ENCODE results near the gene GPD1. TPM values are rescaled to one million over a fixed set of nuclear protein-coding genes. Genes with fewer than 3 reads are reported as not detected.

Gene GPD1
- total RNA-seq, 3 donors from 2014 or later: 235 to 4,731 (median 280) TPM

- TF ChIP-seq POLR2A (IDR thresholded peaks at IDR 0.05): no peak
- TF ChIP-seq POLR2AphosphoS5 (IDR thresholded peaks at IDR 0.05): no peak
- TF ChIP-seq, protein P1, sequence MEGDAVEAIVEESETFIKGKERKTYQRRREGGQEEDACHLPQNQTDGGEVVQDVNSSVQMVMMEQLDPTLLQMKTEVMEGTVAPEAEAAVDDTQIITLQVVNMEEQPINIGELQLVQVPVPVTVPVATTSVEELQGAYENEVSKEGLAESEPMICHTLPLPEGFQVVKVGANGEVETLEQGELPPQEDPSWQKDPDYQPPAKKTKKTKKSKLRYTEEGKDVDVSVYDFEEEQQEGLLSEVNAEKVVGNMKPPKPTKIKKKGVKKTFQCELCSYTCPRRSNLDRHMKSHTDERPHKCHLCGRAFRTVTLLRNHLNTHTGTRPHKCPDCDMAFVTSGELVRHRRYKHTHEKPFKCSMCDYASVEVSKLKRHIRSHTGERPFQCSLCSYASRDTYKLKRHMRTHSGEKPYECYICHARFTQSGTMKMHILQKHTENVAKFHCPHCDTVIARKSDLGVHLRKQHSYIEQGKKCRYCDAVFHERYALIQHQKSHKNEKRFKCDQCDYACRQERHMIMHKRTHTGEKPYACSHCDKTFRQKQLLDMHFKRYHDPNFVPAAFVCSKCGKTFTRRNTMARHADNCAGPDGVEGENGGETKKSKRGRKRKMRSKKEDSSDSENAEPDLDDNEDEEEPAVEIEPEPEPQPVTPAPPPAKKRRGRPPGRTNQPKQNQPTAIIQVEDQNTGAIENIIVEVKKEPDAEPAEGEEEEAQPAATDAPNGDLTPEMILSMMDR (IDR thresholded peaks at IDR 0.05): no peak
- H3K27ac ChIP-seq: no peak overlapping the region
These were observed 30.1 kb upstream of the GPD1 start for GRCh38 chr12:50073712-50074111.

GRCh38 chr12:50074936-50075807 is 28.6 kb upstream of the GPD1 start:
- Histone ChIP-seq H3K27me3 (no peaks in the 10 kb centered on the region), H3K27ac (no peak overlapping the region), H3K9me3 (no peaks in the 10 kb centered on the region), H3K4me3 (no peak overlapping the region), H3K36me3 (no peaks in the 10 kb centered on the region), H3K4me1 (no peaks in the 10 kb centered on the region)
- intact Hi-C loops (cut with DNase I; ENCODE audit: low total_unique reads): no loop called here
- TF ChIP-seq POLR2A (IDR thresholded peaks at IDR 0.05) (no peak), POLR2AphosphoS5 (IDR thresholded peaks at IDR 0.05) (peak in 1 of 3 donors; percentile 52)
- TF ChIP-seq, protein P1 (IDR thresholded peaks at IDR 0.05): peak; percentile 67 to 96 (median 95)
- DNase-seq (ENCODE audit: low spot score in 2 of 2): peak; percentile 67 to 84

More at GRCh38 chr12:50073712-50074111, 30.1 kb upstream of the GPD1 start:
- Histone ChIP-seq H3K4me3 (no peak overlapping the region), H3K27me3 (no peaks in the 10 kb centered on the region), H3K9me3 (no peaks in the 10 kb centered on the region), H3K36me3 (no peaks in the 10 kb centered on the region), H3K4me1 (no peaks in the 10 kb centered on the region)
- DNase-seq (ENCODE audit: low spot score in 2 of 2): no peak
- intact Hi-C loops (cut with DNase I; ENCODE audit: low total_unique reads): no loop called here

GRCh38 chr12:50075808-50076170 is 28.0 kb upstream of the GPD1 start:
- DNase-seq (ENCODE audit: low spot score in 2 of 2): no peak
- no peak for TF ChIP-seq POLR2AphosphoS5 (IDR thresholded peaks at IDR 0.05)
- TF ChIP-seq, protein P1 (IDR thresholded peaks at IDR 0.05): no peak
- no peak for TF ChIP-seq POLR2A (IDR thresholded peaks at IDR 0.05)
- no peak overlapping the region for H3K27ac ChIP-seq
- no peaks in the 10 kb centered on the region for H3K9me3 ChIP-seq
- no peaks in the 10 kb centered on the region for H3K4me1 ChIP-seq
- no peaks in the 10 kb centered on the region for H3K27me3 ChIP-seq
- no peaks in the 10 kb centered on the region for H3K36me3 ChIP-seq
- no peak overlapping the region for H3K4me3 ChIP-seq
- intact Hi-C loops (cut with DNase I; ENCODE audit: low total_unique reads): no loop called here

GRCh38 chr12:50077099-50077498 is 26.7 kb upstream of the GPD1 start:
- no peaks in the 10 kb centered on the region for H3K9me3 ChIP-seq
- no peak overlapping the region for H3K4me3 ChIP-seq
- no peak overlapping the region for H3K27ac ChIP-seq
- no peak for DNase-seq (ENCODE audit: low spot score in 2 of 2)
- H3K27me3 ChIP-seq: no peaks in the 10 kb centered on the region
- TF ChIP-seq POLR2AphosphoS5 (IDR thresholded peaks at IDR 0.05): no peak
- TF ChIP-seq, protein P1 (IDR thresholded peaks at IDR 0.05): no peak
- no peak for TF ChIP-seq POLR2A (IDR thresholded peaks at IDR 0.05)
- no peaks in the 10 kb centered on the region for H3K36me3 ChIP-seq
- intact Hi-C loops (cut with DNase I; ENCODE audit: low total_unique reads): no loop called here
- no peaks in the 10 kb centered on the region for H3K4me1 ChIP-seq

DNA sequence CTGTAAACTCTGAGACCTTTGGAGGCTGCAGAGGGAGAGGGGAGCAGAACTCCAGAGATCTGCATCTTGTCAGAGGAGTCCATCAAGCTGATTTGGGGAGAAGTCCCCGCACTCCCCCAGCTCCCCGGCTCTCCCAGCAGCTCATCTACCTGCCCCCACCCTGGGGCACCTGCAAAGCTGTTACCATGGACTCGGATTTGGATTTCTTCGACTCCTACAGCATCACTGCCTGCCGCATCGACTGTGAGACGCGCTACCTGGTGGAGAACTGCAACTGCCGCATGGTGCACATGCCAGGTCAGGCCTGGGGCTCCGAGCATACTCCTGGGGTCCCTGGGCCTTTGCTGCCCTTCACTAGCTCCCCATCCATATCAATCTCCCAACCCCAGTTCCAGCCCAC is 25.5 kb upstream of the GPD1 start:
- no peak overlapping the region for H3K4me3 ChIP-seq
- H3K9me3 ChIP-seq: no peaks in the 10 kb centered on the region
- H3K27me3 ChIP-seq: no peaks in the 10 kb centered on the region
- H3K36me3 ChIP-seq: no peaks in the 10 kb centered on the region
- H3K4me1 ChIP-seq: no peaks in the 10 kb centered on the region
- TF ChIP-seq POLR2A (IDR thresholded peaks at IDR 0.05): no peak
- TF ChIP-seq, protein P1 (IDR thresholded peaks at IDR 0.05): no peak
- TF ChIP-seq POLR2AphosphoS5 (IDR thresholded peaks at IDR 0.05): no peak
- H3K27ac ChIP-seq: no peak overlapping the region
- intact Hi-C loops (cut with DNase I; ENCODE audit: low total_unique reads): no loop called here
- no peak for DNase-seq (ENCODE audit: low spot score in 2 of 2)
